ENCODE measurements around the gene FNDC3A.

The FNDC3A gene

DNA sequence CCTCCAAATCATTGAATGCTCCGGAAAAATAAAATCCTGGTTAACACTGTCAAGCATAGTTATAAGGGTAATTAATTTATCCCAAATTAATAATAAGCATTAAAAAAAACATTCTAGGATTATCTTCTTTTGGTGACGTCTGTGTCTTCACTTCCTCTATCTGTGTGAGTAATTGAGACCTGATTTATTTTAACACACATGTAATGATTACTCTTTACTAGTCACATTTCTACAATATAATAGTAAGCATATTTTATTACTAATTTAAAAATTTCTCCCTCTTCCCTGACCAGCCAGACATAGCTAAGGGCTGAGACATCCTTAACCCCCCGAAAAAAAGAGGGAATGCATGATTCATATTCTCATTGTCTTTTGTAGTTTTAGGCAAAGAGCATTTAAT lies 2.3 kb downstream of the FNDC3A start:
- Histone ChIP-seq H3K36me3 (ENCODE audit: insufficient read depth) (no peaks in the 10 kb centered on the region), H3K9ac (peak overlapping the region; percentile 88), H3K4me1 (ENCODE audit: low read depth, poor library complexity, severe bottlenecking) (peaks cover 31% of the 10 kb centered on the region), H3K4me3 (IDR thresholded peaks at IDR 0.05; ENCODE audit: insufficient read depth, low read depth, low read length) (no peak overlapping the region), H2AFZ (ENCODE audit: low read depth) (no peak overlapping the region), H3K79me2 (ENCODE audit: insufficient read depth, low read depth) (peaks cover 63% of the 10 kb centered on the region), H4K20me1 (ENCODE audit: insufficient read depth) (no peaks in the 10 kb centered on the region), H3K4me2 (peak overlapping the region; percentile 92), H3K27ac (peak overlapping the region; percentile 97), H3K27me3 (ENCODE audit: insufficient read depth, low read depth) (no peaks in the 10 kb centered on the region)
- TF ChIP-seq, protein P1, sequence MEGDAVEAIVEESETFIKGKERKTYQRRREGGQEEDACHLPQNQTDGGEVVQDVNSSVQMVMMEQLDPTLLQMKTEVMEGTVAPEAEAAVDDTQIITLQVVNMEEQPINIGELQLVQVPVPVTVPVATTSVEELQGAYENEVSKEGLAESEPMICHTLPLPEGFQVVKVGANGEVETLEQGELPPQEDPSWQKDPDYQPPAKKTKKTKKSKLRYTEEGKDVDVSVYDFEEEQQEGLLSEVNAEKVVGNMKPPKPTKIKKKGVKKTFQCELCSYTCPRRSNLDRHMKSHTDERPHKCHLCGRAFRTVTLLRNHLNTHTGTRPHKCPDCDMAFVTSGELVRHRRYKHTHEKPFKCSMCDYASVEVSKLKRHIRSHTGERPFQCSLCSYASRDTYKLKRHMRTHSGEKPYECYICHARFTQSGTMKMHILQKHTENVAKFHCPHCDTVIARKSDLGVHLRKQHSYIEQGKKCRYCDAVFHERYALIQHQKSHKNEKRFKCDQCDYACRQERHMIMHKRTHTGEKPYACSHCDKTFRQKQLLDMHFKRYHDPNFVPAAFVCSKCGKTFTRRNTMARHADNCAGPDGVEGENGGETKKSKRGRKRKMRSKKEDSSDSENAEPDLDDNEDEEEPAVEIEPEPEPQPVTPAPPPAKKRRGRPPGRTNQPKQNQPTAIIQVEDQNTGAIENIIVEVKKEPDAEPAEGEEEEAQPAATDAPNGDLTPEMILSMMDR (conservative IDR thresholded peaks at IDR 0.05; ENCODE audit: low read depth, low read length) = no peak

- no peak overlapping the region for H3K4me3 ChIP-seq (IDR thresholded peaks at IDR 0.05; ENCODE audit: insufficient read depth, low read depth, low read length)
- no peaks in the 10 kb centered on the region for H3K36me3 ChIP-seq (ENCODE audit: insufficient read depth)
- H3K27me3 ChIP-seq (ENCODE audit: insufficient read depth, low read depth) = no peaks in the 10 kb centered on the region
- TF ChIP-seq, protein P1 (conservative IDR thresholded peaks at IDR 0.05; ENCODE audit: low read depth, low read length) = no peak
- peak overlapping the region; percentile 92 for H3K4me2 ChIP-seq
- no peak overlapping the region for H2AFZ ChIP-seq (ENCODE audit: low read depth)
- H3K79me2 ChIP-seq (ENCODE audit: insufficient read depth, low read depth) = peaks cover 74% of the 10 kb centered on the region
- peak overlapping the region; percentile 88 for H3K9ac ChIP-seq
- no peaks in the 10 kb centered on the region for H4K20me1 ChIP-seq (ENCODE audit: insufficient read depth)
- peaks cover 38% of the 10 kb centered on the region for H3K4me1 ChIP-seq (ENCODE audit: low read depth, poor library complexity, severe bottlenecking)
- peak overlapping the region; percentile 97 for H3K27ac ChIP-seq
Observed at GRCh38 chr13:48978942-48979601, 3.4 kb downstream of the FNDC3A start.

- H3K4me3 ChIP-seq (IDR thresholded peaks at IDR 0.05; ENCODE audit: insufficient read depth, low read depth, low read length) = no peak overlapping the region
- TF ChIP-seq, protein P1 (conservative IDR thresholded peaks at IDR 0.05; ENCODE audit: low read depth, low read length) = no peak
- H4K20me1 ChIP-seq (ENCODE audit: insufficient read depth) = no peaks in the 10 kb centered on the region
- H3K9ac ChIP-seq = peak overlapping the region; percentile 88; the same call in 1 of the 2 replicates
- H3K79me2 ChIP-seq (ENCODE audit: insufficient read depth, low read depth) = peaks cover 82% of the 10 kb centered on the region
- H3K27me3 ChIP-seq (ENCODE audit: insufficient read depth, low read depth) = no peaks in the 10 kb centered on the region
- H3K27ac ChIP-seq = peak overlapping the region; percentile 97
- H3K36me3 ChIP-seq (ENCODE audit: insufficient read depth) = no peaks in the 10 kb centered on the region
- H3K4me1 ChIP-seq (ENCODE audit: low read depth, poor library complexity, severe bottlenecking) = peaks cover 38% of the 10 kb centered on the region
- H3K4me2 ChIP-seq = peak overlapping the region; percentile 92
- H2AFZ ChIP-seq (ENCODE audit: low read depth) = no peak overlapping the region
Observed at GRCh38 chr13:48979892-48980291, 4.2 kb downstream of the FNDC3A start.

DNA sequence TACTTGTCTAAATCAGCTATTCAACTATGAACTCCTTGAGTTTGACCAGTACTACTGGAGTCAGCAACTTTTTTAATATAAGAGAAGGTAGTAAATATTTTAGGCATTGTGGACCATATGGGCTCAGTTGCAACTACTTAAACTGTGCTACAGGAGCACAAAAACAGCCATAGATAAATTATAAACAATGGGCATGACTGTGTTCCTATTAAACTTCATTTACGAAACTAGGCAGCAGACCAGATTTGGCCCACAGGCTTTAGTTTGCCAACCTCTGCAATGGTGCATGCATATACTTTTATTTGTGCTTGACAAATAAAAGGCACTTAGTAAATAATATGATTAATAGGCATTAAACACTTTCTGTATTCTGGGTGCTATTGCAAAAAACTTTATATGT lies 7.6 kb downstream of the FNDC3A start:
- H3K4me1 ChIP-seq (ENCODE audit: low read depth, poor library complexity, severe bottlenecking) = peaks cover 38% of the 10 kb centered on the region
- H3K4me2 ChIP-seq = no peak overlapping the region; the same call in 1 of the 2 replicates
- TF ChIP-seq, protein P1 (conservative IDR thresholded peaks at IDR 0.05; ENCODE audit: low read depth, low read length) = no peak
- H2AFZ ChIP-seq (ENCODE audit: low read depth) = no peak overlapping the region
- no peak overlapping the region for H3K4me3 ChIP-seq (IDR thresholded peaks at IDR 0.05; ENCODE audit: insufficient read depth, low read depth, low read length)
- H3K36me3 ChIP-seq (ENCODE audit: insufficient read depth) = no peaks in the 10 kb centered on the region
- H3K9ac ChIP-seq = no peak overlapping the region
- peaks cover 96% of the 10 kb centered on the region for H3K79me2 ChIP-seq (ENCODE audit: insufficient read depth, low read depth)
- no peak overlapping the region for H3K27ac ChIP-seq
- no peaks in the 10 kb centered on the region for H3K27me3 ChIP-seq (ENCODE audit: insufficient read depth, low read depth)
- no peaks in the 10 kb centered on the region for H4K20me1 ChIP-seq (ENCODE audit: insufficient read depth)

Measured in KMS-11 (cell line).